ENCODE data around the gene KEAP1.
"Not testable (repeated sequence)": the region's sequence is repeated elsewhere in the genome, so short reads cannot be mapped to it uniquely, and the experiment has no call there.

Gene KEAP1

GRCh38 chr19:10503002-10503789 lies at the start of gene KEAP1:
Gene KEAP1, minus strand, starts transcription at chr19:10503356. Its CDS starts 3,323 bp downstream, at chr19:10500033.
- peak within 1 kb of the TSS; percentile 99 for H3K9ac ChIP-seq (ENCODE audit: low read length)

GRCh38 chr19:10552510-10553053 lies 49.4 kb upstream of the KEAP1 start:
- Histone ChIP-seq H3K27me3 (ENCODE audit: control insufficient read depth, insufficient read depth, low read length) (no peaks in the 10 kb centered on the region), H3K4me1 (ENCODE audit: control insufficient read depth, insufficient read depth, low read length) (no peaks in the 10 kb centered on the region), H3K9ac (ENCODE audit: low read length) (no peak overlapping the region), H3K27ac (ENCODE audit: low read depth, low read length) (no peak overlapping the region), H3K36me3 (ENCODE audit: control insufficient read depth, insufficient read depth, low read length) (peaks cover 77% of the 10 kb centered on the region), H3K9me3 (ENCODE audit: control insufficient read depth, insufficient read depth, low read depth, low read length) (no peaks in the 10 kb centered on the region), H3K4me3 (ENCODE audit: low read depth, low read length) (no peak overlapping the region)

More at GRCh38 chr19:10503002-10503789, at the start of gene KEAP1:
- H3K9me3 ChIP-seq (ENCODE audit: control insufficient read depth, insufficient read depth, low read depth, low read length) = no peaks in the 10 kb centered on the region
- H3K4me3 ChIP-seq (ENCODE audit: low read depth, low read length) = peak within 1 kb of the TSS; percentile 80
- peaks cover 15% of the 10 kb centered on the region for H3K36me3 ChIP-seq (ENCODE audit: control insufficient read depth, insufficient read depth, low read length)
- H3K27ac ChIP-seq (ENCODE audit: low read depth, low read length) = peak within 1 kb of the TSS; percentile 100
- H3K27me3 ChIP-seq (ENCODE audit: control insufficient read depth, insufficient read depth, low read length) = no peaks in the 10 kb centered on the region
- peaks cover 18% of the 10 kb centered on the region for H3K4me1 ChIP-seq (ENCODE audit: control insufficient read depth, insufficient read depth, low read length)

DNA sequence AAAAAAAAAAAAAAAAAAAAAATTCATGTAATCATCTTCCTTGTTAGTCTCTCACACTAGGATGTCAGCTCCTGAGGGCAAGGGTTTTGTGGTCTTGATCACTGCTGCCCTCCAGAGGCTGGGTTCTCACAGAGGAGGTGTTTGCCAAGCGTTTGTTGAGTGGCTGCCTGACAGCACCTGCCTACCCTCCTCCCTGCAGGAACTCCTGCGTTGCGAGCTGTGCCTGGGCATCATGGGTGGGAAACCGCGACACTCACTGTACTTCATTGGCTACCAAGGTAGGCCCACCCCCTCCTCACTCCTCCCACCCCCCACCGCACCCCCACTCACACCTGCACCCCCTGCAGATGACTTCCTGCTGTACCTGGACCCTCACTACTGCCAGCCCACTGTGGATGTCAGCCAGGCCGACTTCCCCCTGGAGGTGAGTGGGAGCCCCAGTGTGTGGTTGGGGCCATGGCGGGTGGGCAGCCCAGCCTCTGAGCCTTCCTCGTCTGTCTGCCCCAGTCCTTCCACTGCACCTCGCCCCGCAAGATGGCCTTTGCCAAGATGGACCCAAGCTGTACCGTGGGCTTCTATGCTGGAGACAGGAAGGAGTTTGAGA lies 48.6 kb upstream of the KEAP1 start:
- Histone ChIP-seq H3K27me3 (ENCODE audit: control insufficient read depth, insufficient read depth, low read length) (no peaks in the 10 kb centered on the region), H3K36me3 (ENCODE audit: control insufficient read depth, insufficient read depth, low read length) (peaks cover 76% of the 10 kb centered on the region), H3K4me1 (ENCODE audit: control insufficient read depth, insufficient read depth, low read length) (no peaks in the 10 kb centered on the region), H3K4me3 (ENCODE audit: low read depth, low read length) (no peak overlapping the region), H3K9me3 (ENCODE audit: control insufficient read depth, insufficient read depth, low read depth, low read length) (no peaks in the 10 kb centered on the region), H3K9ac (ENCODE audit: low read length) (no peak overlapping the region), H3K27ac (ENCODE audit: low read depth, low read length) (no peak overlapping the region)

DNA sequence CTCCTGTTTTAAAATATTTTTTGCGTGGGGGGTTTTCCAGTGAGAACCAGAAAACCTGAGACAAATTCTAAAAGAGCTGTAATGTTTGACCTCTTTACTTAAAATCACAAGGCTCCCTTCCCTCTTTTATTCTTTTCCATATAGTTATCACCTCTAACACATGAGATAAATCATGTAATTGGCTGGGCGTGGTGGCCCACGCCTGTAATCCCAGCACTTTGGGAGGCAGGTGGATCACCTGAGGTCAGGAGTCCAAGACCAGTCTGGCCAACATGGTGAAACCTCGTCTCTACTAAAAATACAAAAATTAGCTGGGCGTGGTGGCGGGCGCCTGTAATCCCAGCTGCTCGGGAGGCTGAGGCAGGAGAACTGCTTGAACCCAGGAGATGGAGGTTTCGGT lies 47.9 kb upstream of the KEAP1 start:
- not testable (repeated sequence) for H3K4me1 ChIP-seq (ENCODE audit: control insufficient read depth, insufficient read depth, low read length); H3K9ac ChIP-seq (ENCODE audit: low read length); H3K27me3 ChIP-seq (ENCODE audit: control insufficient read depth, insufficient read depth, low read length); H3K4me3 ChIP-seq (ENCODE audit: low read depth, low read length); H3K27ac ChIP-seq (ENCODE audit: low read depth, low read length); H3K9me3 ChIP-seq (ENCODE audit: control insufficient read depth, insufficient read depth, low read depth, low read length)
- peaks cover 73% of the 10 kb centered on the region for H3K36me3 ChIP-seq (ENCODE audit: control insufficient read depth, insufficient read depth, low read length)

DNA sequence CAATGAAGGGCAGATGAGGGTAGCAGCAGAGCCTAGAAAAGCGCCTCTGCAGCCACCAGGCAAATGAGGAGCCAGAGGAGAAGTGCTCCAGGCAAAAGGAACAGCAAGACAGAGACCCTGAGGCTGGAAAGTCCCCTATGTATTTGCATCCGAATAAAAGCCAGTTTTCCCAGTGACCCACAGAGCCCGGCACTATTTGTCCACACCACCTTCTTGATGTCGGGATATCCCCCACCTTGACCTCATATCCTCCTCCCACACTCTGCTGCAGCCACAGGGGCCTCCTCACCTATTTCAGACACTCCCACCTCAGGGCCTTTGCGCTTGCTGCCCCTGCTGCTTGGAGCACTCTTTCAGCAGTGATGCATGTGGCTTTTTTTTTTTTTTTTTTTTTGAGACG lies 47.2 kb upstream of the KEAP1 start:
- no peaks in the 10 kb centered on the region for H3K9me3 ChIP-seq (ENCODE audit: control insufficient read depth, insufficient read depth, low read depth, low read length)
- H3K9ac ChIP-seq (ENCODE audit: low read length) = no peak overlapping the region
- no peaks in the 10 kb centered on the region for H3K27me3 ChIP-seq (ENCODE audit: control insufficient read depth, insufficient read depth, low read length)
- H3K27ac ChIP-seq (ENCODE audit: low read depth, low read length) = no peak overlapping the region
- H3K4me1 ChIP-seq (ENCODE audit: control insufficient read depth, insufficient read depth, low read length) = no peaks in the 10 kb centered on the region
- no peak overlapping the region for H3K4me3 ChIP-seq (ENCODE audit: low read depth, low read length)
- peaks cover 69% of the 10 kb centered on the region for H3K36me3 ChIP-seq (ENCODE audit: control insufficient read depth, insufficient read depth, low read length)

GRCh38 chr19:10549733-10550132 lies 46.6 kb upstream of the KEAP1 start:
- H3K27me3 ChIP-seq (ENCODE audit: control insufficient read depth, insufficient read depth, low read length) = no peaks in the 10 kb centered on the region
- no peak overlapping the region for H3K9ac ChIP-seq (ENCODE audit: low read length)
- peaks cover under 1% of the 10 kb centered on the region; the same call in 1 of the 2 replicates for H3K4me1 ChIP-seq (ENCODE audit: control insufficient read depth, insufficient read depth, low read length)
- peaks cover 63% of the 10 kb centered on the region for H3K36me3 ChIP-seq (ENCODE audit: control insufficient read depth, insufficient read depth, low read length)
- no peaks in the 10 kb centered on the region for H3K9me3 ChIP-seq (ENCODE audit: control insufficient read depth, insufficient read depth, low read depth, low read length)
- no peak overlapping the region for H3K27ac ChIP-seq (ENCODE audit: low read depth, low read length)
- no peak overlapping the region for H3K4me3 ChIP-seq (ENCODE audit: low read depth, low read length)

DNA sequence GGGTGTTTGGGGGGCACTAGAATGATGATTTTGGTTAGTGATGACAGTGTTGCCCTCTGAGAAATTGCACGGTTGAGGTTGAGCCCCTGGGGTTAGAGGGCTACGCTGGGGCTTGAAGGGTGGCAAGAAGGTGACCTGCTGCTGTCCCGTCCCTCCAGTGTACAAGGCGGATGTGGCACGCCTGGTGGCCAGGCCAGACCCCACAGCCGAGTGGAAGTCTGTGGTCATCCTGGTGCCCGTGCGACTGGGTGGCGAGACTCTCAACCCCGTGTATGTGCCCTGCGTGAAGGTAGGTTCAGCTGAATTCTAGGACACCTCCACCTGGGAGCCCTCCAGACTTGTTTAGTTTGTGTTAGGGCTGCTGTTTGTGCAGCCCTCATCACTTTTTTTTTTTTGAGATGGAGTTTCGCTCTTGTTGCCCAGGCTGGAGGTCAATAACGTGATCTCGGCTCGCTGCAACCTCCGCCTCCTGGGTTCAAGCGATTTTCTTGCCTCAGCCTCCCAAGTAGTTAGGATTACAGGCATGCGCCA lies 45.7 kb upstream of the KEAP1 start:
- Histone ChIP-seq H3K27me3 (ENCODE audit: control insufficient read depth, insufficient read depth, low read length) (no peaks in the 10 kb centered on the region), H3K4me1 (ENCODE audit: control insufficient read depth, insufficient read depth, low read length) (peaks cover 4% of the 10 kb centered on the region; the same call in 1 of the 2 replicates), H3K9ac (ENCODE audit: low read length) (no peak overlapping the region), H3K4me3 (ENCODE audit: low read depth, low read length) (no peak overlapping the region), H3K27ac (ENCODE audit: low read depth, low read length) (no peak overlapping the region), H3K9me3 (ENCODE audit: control insufficient read depth, insufficient read depth, low read depth, low read length) (no peaks in the 10 kb centered on the region), H3K36me3 (ENCODE audit: control insufficient read depth, insufficient read depth, low read length) (peaks cover 54% of the 10 kb centered on the region)

DNA sequence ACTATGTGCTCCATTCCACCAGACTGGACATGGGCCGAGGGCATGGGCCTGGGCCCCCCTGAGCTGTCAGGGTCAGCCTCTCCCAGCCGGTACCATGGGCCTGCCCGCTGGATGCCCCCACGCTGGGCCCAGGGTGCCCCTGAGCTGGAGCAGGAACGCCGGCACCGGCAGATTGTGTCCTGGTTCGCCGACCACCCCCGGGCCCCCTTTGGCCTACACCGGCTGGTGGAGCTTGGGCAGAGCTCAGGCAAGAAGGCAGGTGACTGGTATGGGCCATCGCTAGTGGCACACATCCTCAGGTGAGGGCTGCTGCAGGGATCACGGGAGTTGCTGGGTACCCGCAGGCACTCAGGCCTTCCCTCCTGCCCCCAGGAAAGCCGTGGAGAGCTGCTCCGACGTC lies 43.7 kb upstream of the KEAP1 start:
- peaks cover 4% of the 10 kb centered on the region; the same call in 1 of the 2 replicates for H3K4me1 ChIP-seq (ENCODE audit: control insufficient read depth, insufficient read depth, low read length)

GRCh38 chr19:10544753-10545251 lies 41.6 kb upstream of the KEAP1 start:
- H3K9me3 ChIP-seq (ENCODE audit: control insufficient read depth, insufficient read depth, low read depth, low read length) = no peaks in the 10 kb centered on the region
- H3K27me3 ChIP-seq (ENCODE audit: control insufficient read depth, insufficient read depth, low read length) = no peaks in the 10 kb centered on the region
- H3K27ac ChIP-seq (ENCODE audit: low read depth, low read length) = no peak overlapping the region
- H3K36me3 ChIP-seq (ENCODE audit: control insufficient read depth, insufficient read depth, low read length) = peaks cover 26% of the 10 kb centered on the region
- no peak overlapping the region for H3K9ac ChIP-seq (ENCODE audit: low read length)
- H3K4me1 ChIP-seq (ENCODE audit: control insufficient read depth, insufficient read depth, low read length) = peaks cover 4% of the 10 kb centered on the region; the same call in 1 of the 2 replicates
- peak overlapping the region; percentile 94 for H3K4me3 ChIP-seq (ENCODE audit: low read depth, low read length)

More for the DNA sequence above, 43.7 kb upstream of the KEAP1 start:
- Histone ChIP-seq H3K27me3 (ENCODE audit: control insufficient read depth, insufficient read depth, low read length) (no peaks in the 10 kb centered on the region), H3K36me3 (ENCODE audit: control insufficient read depth, insufficient read depth, low read length) (peaks cover 34% of the 10 kb centered on the region), H3K9me3 (ENCODE audit: control insufficient read depth, insufficient read depth, low read depth, low read length) (no peaks in the 10 kb centered on the region), H3K4me3 (ENCODE audit: low read depth, low read length) (no peak overlapping the region), H3K9ac (ENCODE audit: low read length) (no peak overlapping the region), H3K27ac (ENCODE audit: low read depth, low read length) (no peak overlapping the region)

GRCh38 chr19:10544242-10544752 lies 41.1 kb upstream of the KEAP1 start:
- Histone ChIP-seq H3K27me3 (ENCODE audit: control insufficient read depth, insufficient read depth, low read length) (no peaks in the 10 kb centered on the region), H3K9ac (ENCODE audit: low read length) (peak overlapping the region; percentile 88), H3K36me3 (ENCODE audit: control insufficient read depth, insufficient read depth, low read length) (peaks cover 23% of the 10 kb centered on the region), H3K4me1 (ENCODE audit: control insufficient read depth, insufficient read depth, low read length) (peaks cover 4% of the 10 kb centered on the region; the same call in 1 of the 2 replicates), H3K9me3 (ENCODE audit: control insufficient read depth, insufficient read depth, low read depth, low read length) (no peaks in the 10 kb centered on the region), H3K4me3 (ENCODE audit: low read depth, low read length) (peak overlapping the region; percentile 94), H3K27ac (ENCODE audit: low read depth, low read length) (peak overlapping the region; percentile 80; the same call in 1 of the 2 replicates)

Measured in HUES6 (cell line).